ENCODE measurements around the gene CACNA1E. TPM values are rescaled to one million over a fixed set of nuclear protein-coding genes. Genes with fewer than 3 reads are reported as not detected.
"Not testable (repeated sequence)": the region's sequence is repeated elsewhere in the genome, so short reads cannot be mapped to it uniquely, and the experiment has no call there.

The CACNA1E gene
- total RNA-seq, 4 donors from 2014 or later = 0.03 to 0.05 TPM; not detected in 2

DNA sequence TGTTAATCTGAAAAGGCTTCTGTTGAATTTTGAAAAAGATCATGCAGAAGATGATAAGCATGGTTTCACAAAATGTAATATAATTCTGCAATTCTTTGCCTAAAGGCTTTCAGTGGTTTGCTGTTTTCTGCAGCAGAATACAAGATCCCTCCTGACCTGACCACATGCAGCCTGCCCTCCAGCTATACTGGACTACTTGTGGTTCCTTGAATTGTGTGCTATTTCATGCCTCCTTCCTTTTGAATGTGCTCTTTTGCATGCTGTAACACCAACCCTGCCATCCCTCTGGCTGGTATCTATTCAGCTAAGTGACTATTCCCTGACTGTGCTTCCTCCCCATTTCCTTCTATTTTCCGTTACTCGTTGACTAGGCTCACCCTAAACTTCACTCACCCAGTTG, 55.5 kb downstream of the CACNA1E start:
- Histone ChIP-seq H3K27me3 (peaks cover 0 to 11% (median 0%) of the 10 kb centered on the region in 3 donors), H3K36me3 (no peaks in the 10 kb centered on the region), H3K4me1 (no peaks in the 10 kb centered on the region), H3K4me3 (no peak overlapping the region), H3K9me3 (no peaks in the 10 kb centered on the region), H3K27ac (no peak overlapping the region)
- ATAC-seq = no peak
- in situ Hi-C loops (cut with MboI; ENCODE audit: low sequenced_read_pairs in 4 of 4) (no loop called here), intact Hi-C loops (cut with DNase I; ENCODE audit: low total_unique reads) (no loop called here)
- TF ChIP-seq POLR2A (IDR thresholded peaks at IDR 0.05) = no peak
- TF ChIP-seq, protein P1, sequence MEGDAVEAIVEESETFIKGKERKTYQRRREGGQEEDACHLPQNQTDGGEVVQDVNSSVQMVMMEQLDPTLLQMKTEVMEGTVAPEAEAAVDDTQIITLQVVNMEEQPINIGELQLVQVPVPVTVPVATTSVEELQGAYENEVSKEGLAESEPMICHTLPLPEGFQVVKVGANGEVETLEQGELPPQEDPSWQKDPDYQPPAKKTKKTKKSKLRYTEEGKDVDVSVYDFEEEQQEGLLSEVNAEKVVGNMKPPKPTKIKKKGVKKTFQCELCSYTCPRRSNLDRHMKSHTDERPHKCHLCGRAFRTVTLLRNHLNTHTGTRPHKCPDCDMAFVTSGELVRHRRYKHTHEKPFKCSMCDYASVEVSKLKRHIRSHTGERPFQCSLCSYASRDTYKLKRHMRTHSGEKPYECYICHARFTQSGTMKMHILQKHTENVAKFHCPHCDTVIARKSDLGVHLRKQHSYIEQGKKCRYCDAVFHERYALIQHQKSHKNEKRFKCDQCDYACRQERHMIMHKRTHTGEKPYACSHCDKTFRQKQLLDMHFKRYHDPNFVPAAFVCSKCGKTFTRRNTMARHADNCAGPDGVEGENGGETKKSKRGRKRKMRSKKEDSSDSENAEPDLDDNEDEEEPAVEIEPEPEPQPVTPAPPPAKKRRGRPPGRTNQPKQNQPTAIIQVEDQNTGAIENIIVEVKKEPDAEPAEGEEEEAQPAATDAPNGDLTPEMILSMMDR (IDR thresholded peaks at IDR 0.05 in 4 of 5, conservative IDR thresholded peaks at IDR 0.05 in 1 of 5) = no peak
- no peak for DNase-seq

DNA sequence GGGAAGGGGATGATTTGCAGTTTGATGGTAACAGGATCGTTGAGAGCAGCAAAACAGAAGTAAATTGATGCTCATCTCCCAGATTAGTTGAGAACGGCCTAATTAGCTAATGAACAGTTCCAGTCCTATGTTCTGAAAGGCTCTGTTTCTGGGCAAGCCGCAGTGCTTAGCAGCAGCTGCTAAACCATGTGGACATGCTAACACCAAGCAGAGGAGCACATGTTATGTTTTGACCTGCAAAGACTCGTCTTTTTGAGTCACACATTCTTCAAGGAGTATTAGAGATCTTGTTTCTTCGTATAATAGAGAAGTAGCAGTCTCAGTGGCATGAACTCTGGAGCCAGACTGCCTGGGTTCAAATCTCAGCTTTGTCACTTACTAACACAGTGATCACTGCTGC, 58.1 kb downstream of the CACNA1E start:
- H3K27me3 ChIP-seq = peaks cover 0 to 11% (median 7%) of the 10 kb centered on the region in 3 donors
- intact Hi-C loops (cut with DNase I; ENCODE audit: low total_unique reads) (no loop called here), in situ Hi-C loops (cut with MboI; ENCODE audit: low sequenced_read_pairs in 4 of 4) (no loop called here)
- no peaks in the 10 kb centered on the region for H3K9me3 ChIP-seq
- TF ChIP-seq, protein P1 (IDR thresholded peaks at IDR 0.05 in 4 of 5, conservative IDR thresholded peaks at IDR 0.05 in 1 of 5) = no peak
- TF ChIP-seq POLR2A (IDR thresholded peaks at IDR 0.05) = no peak
- H3K27ac ChIP-seq = no peak overlapping the region
- no peaks in the 10 kb centered on the region for H3K36me3 ChIP-seq
- ATAC-seq = no peak
- no peak for DNase-seq
- no peaks in the 10 kb centered on the region for H3K4me1 ChIP-seq
- no peak overlapping the region for H3K4me3 ChIP-seq

DNA sequence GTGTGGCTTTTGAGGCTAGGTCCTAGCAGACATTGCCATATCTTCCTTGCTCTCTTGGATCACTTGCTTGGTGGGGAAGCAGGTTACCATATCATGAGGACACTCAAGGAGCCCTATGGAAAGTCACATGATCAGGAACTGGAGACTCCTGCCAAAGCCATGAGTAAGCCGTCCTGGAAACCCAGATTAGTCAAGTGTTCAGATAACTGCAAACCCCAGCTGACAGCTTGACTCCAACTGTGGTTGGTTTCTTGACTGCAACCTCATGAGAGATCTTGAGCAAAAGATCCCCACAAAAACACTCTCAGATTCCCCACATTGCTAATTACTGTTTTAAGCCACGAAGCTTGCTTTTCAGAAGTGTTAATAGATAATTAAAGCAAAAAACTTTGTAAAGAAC, 58.6 kb downstream of the CACNA1E start:
- no peak overlapping the region for H3K27ac ChIP-seq
- intact Hi-C loops (cut with DNase I; ENCODE audit: low total_unique reads) (no loop called here), in situ Hi-C loops (cut with MboI; ENCODE audit: low sequenced_read_pairs in 4 of 4) (no loop called here)
- H3K9me3 ChIP-seq = no peaks in the 10 kb centered on the region
- TF ChIP-seq, protein P1 (IDR thresholded peaks at IDR 0.05 in 4 of 5, conservative IDR thresholded peaks at IDR 0.05 in 1 of 5) = no peak
- no peak for TF ChIP-seq POLR2A (IDR thresholded peaks at IDR 0.05)
- no peaks in the 10 kb centered on the region for H3K4me1 ChIP-seq
- DNase-seq (no peak), ATAC-seq (no peak)
- no peak overlapping the region for H3K4me3 ChIP-seq
- no peaks in the 10 kb centered on the region for H3K36me3 ChIP-seq
- peaks cover 0 to 12% (median 7%) of the 10 kb centered on the region in 3 donors for H3K27me3 ChIP-seq

DNA sequence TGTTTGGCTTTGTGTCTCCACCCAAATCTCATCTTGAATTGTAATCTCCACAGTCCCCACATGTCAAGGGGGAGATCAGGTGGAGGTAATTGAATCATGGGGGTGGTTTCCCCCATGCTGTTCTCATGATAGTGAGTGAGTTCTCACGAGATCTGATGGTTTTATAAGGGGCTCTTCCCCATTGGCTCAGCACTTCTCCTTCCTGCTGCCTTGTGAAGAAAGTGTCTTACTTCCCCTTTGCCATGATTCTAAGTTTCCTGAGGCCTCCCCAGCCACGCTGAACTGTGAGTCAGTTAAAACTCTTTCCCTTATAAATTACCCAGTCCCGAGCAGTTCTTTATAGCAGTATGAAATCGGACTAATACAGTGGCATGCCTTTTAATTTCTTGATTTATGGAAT, 59.1 kb downstream of the CACNA1E start:
- H3K4me3 ChIP-seq; H3K4me1 ChIP-seq; H3K27me3 ChIP-seq; DNase-seq; H3K36me3 ChIP-seq; H3K9me3 ChIP-seq; in situ Hi-C loops (cut with MboI; ENCODE audit: low sequenced_read_pairs in 4 of 4); H3K27ac ChIP-seq; ATAC-seq; intact Hi-C loops (cut with DNase I; ENCODE audit: low total_unique reads): not testable (repeated sequence)

DNA sequence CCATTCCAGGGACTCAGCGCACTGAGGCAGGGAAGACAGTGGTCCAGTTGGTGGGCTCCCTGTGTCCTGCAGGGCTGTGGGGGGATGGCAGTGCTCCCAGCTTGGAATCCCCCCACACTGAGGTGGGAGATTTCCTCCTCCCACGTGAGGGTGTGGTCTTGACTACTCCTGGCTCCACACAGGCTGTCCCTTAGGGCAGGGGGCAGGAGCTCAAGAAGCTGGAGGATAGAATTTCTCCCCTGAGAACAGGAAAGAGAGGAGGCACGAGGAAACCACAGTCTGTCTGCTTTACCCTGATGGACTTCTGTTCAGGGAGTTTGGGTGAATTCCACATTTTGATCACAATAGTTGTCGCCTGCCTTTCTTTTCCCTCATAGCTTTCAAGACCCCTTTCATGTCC, 62.1 kb downstream of the CACNA1E start:
- Histone ChIP-seq H3K9me3 (no peaks in the 10 kb centered on the region), H3K4me1 (no peaks in the 10 kb centered on the region), H3K27ac (no peak overlapping the region), H3K4me3 (no peak overlapping the region), H3K27me3 (peaks cover 0 to 7% (median 7%) of the 10 kb centered on the region in 3 donors), H3K36me3 (no peaks in the 10 kb centered on the region)
- intact Hi-C loops (cut with DNase I; ENCODE audit: low total_unique reads) = no loop called here
- DNase-seq (no peak), ATAC-seq (no peak)
- TF ChIP-seq, protein P1 (IDR thresholded peaks at IDR 0.05 in 4 of 5, conservative IDR thresholded peaks at IDR 0.05 in 1 of 5) = no peak
- in situ Hi-C loops (cut with MboI; ENCODE audit: low sequenced_read_pairs in 4 of 4) = no loop called here

Measured in gastrocnemius medialis (tissue), 4 donors.